ENCODE measurements around the gene SIPA1L3. TPM values are rescaled to one million over a fixed set of nuclear protein-coding genes. Genes with fewer than 3 reads are reported as not detected.

The SIPA1L3 gene
- total and polyA plus RNA-seq, 9 of the 15 experiments (the other 6 are each of a cell fraction or from before 2014, with no cell fraction given): 0.01 to 6.1 (median 2.5) TPM

- H4K20me1 ChIP-seq (replicated peaks; ENCODE audit: control insufficient read depth, insufficient read depth, low read length): no peaks in the 10 kb centered on the region
- no peaks in the 10 kb centered on the region for H3K79me2 ChIP-seq (ENCODE audit: control insufficient read depth, insufficient read depth, low read length)
- H2AFZ ChIP-seq (ENCODE audit: low read depth, low read length): no peak overlapping the region
- no peaks in the 10 kb centered on the region for H3K36me3 ChIP-seq (ENCODE audit: control insufficient read depth, insufficient read depth, low read length)
- no peak overlapping the region for H3K9ac ChIP-seq (ENCODE audit: insufficient read depth in 1 of 2, low read depth in 2 of 2, low read length in 2 of 2)
- no peak for ATAC-seq
- no peaks in the 10 kb centered on the region; a peak in 2 of 5 replicates for H3K27me3 ChIP-seq (ENCODE audit: control insufficient read depth in 2 of 2, insufficient read depth in 2 of 2, low read length in 2 of 2)
- ChIA-PET POLR2A (interaction anchor here (0.9 kb wide), 1 partner anchor 20 kb away, joined by 3 read pairs; no protein-coding TSS in a partner anchor), CTCF (ENCODE audit: low intra/inter-chr PET ratio) (no interaction called here)
- H3K4me3 ChIP-seq: no peak overlapping the region
- no peak for FAIRE-seq
- H3K4me1 ChIP-seq (replicated peaks in 1 of 2; ENCODE audit: control insufficient read depth in 2 of 2, insufficient read depth in 2 of 2, low read length in 2 of 2): peaks cover 0 to 20% of the 10 kb centered on the region in 2 experiments; a peak in 2 of 5 replicates
- H3K4me2 ChIP-seq (ENCODE audit: insufficient read depth, low read length): no peak overlapping the region
- intact Hi-C loops (cut with micrococcal nuclease) (no loop called here), in situ Hi-C loops (cut with MboI) (no loop called here)
- WGBS (ENCODE audit: insufficient coverage, low coverage, missing lambda C conversion rate): 49% methylated on average over 6 of the region's 6 CpGs
- DNase-seq (ENCODE audit: extremely low read depth in 1 of 4, low spot score in 3 of 4): no peak
- no peak overlapping the region for H3K27ac ChIP-seq (ENCODE audit: extremely low read depth, low read depth, low read length)
- H3K9me3 ChIP-seq (replicated peaks; ENCODE audit: control insufficient read depth, insufficient read depth, low read depth, low read length): no peaks in the 10 kb centered on the region
- no TSS peak for BruUV-seq (replicated peaks)
- TF ChIP-seq ETV5 (CRISPR knock-in tag; IDR thresholded peaks at IDR 0.05; ENCODE audit: low read depth): no peak
- no peak for TF ChIP-seq PYGO2 (tag; IDR thresholded peaks at IDR 0.05)
- peak; percentile 27 for TF ChIP-seq ZFP36 (IDR thresholded peaks at IDR 0.05; ENCODE audit: low read depth, low read length, partially characterized antibody)
- TF ChIP-seq STAT6 (CRISPR knock-in tag; IDR thresholded peaks at IDR 0.05): no peak
- no peak for TF ChIP-seq MECOM (CRISPR knock-in tag; IDR thresholded peaks at IDR 0.05)
- H3K9me1 ChIP-seq (ENCODE audit: control insufficient read depth, insufficient read depth, low read length): no peaks in the 10 kb centered on the region
These were observed 283.8 kb downstream of the SIPA1L3 start for GRCh38 chr19:38190793-38191192.

All from K562 (cell line).